GM19035 (cell line): ENCODE data around the gene BPIFB1.

Source experiments
- ATAC-seq: cut with Tn5 transposase; IDR thresholded peaks from one replicate; pipeline ENCODE4 v1.9.1; 2021; ENCODE audit not compliant: unreplicated experiment

Gene BPIFB1

GRCh38 chr20:33272155-33272873 lies 10.7 kb upstream of the BPIFB1 start:
- no peak for ATAC-seq

- no peak for ATAC-seq
These were observed 9.7 kb upstream of the BPIFB1 start for GRCh38 chr20:33273117-33273851.

GRCh38 chr20:33275215-33275614 lies 7.8 kb upstream of the BPIFB1 start:
- no peak for ATAC-seq

- ATAC-seq = no peak
These were observed 7.1 kb upstream of the BPIFB1 start for GRCh38 chr20:33275871-33276270.

GRCh38 chr20:33276303-33277113 lies 6.5 kb upstream of the BPIFB1 start:
- no peak for ATAC-seq

- no peak for ATAC-seq
These were observed 5.3 kb upstream of the BPIFB1 start for GRCh38 chr20:33277471-33278441.

GRCh38 chr20:33278700-33279099 lies 4.3 kb upstream of the BPIFB1 start:
- ATAC-seq = no peak

- ATAC-seq = no peak
These were observed 3.6 kb upstream of the BPIFB1 start for GRCh38 chr20:33279261-33279910.

GRCh38 chr20:33280000-33280680 lies 2.9 kb upstream of the BPIFB1 start:
- ATAC-seq = no peak

- no peak for ATAC-seq
These were observed 2.2 kb upstream of the BPIFB1 start for GRCh38 chr20:33280775-33281174.

- no peak for ATAC-seq
These were observed 1.4 kb upstream of the BPIFB1 start for GRCh38 chr20:33281550-33282146.

GRCh38 chr20:33282196-33282934 lies 649 bp upstream of the BPIFB1 start:
- ATAC-seq = no peak

- ATAC-seq = no peak
These were observed 1.3 kb downstream of the BPIFB1 start for GRCh38 chr20:33284284-33284683.

- no peak for ATAC-seq
These were observed 1.9 kb downstream of the BPIFB1 start for GRCh38 chr20:33284937-33285336.

GRCh38 chr20:33285861-33286495 lies 3.0 kb downstream of the BPIFB1 start:
- ATAC-seq = no peak

GRCh38 chr20:33287884-33288283 lies 4.9 kb downstream of the BPIFB1 start:
- ATAC-seq = no peak

GRCh38 chr20:33290852-33291251 lies 7.8 kb downstream of the BPIFB1 start:
- ATAC-seq = no peak

GRCh38 chr20:33291416-33291815 lies 8.4 kb downstream of the BPIFB1 start:
- no peak for ATAC-seq
